GM12878 (cell line): Measurements from ENCODE around the gene KATNB1.

Experiments used
- POLR2AphosphoS5 ChIP-seq: IDR thresholded peaks from 2 replicates; pipeline ENCODE4 v1.6.1; 2011; ENCODE audit warnings: mild to moderate bottlenecking, low read length, inconsistent platforms
- ZNF24 ChIP-seq: fragments of 450-650 bp; IDR thresholded peaks from 2 replicates; pipeline ENCODE4 v1.6.1; 2017; ENCODE audit warnings: antibody characterized with exemption, mild to moderate bottlenecking
- TF ChIP-seq, protein P1 (sequence below): fragments of 450-650 bp; IDR thresholded peaks from 2 replicates; pipeline ENCODE4 v1.6.1; 2017; ENCODE audit warnings: mild to moderate bottlenecking
- TF ChIP-seq, protein P2 (sequence below), 3 experiments: IDR thresholded peaks in 2 of 3; conservative IDR thresholded peaks in 1 of 3; 2 replicates each; pipeline ENCODE4 v1.5.1; 2011; ENCODE audit warnings: low read depth in 3 of 3, low read length in 3 of 3, mild to moderate bottlenecking in 3 of 3, control low read depth in 2 of 3, moderate library complexity in 2 of 3, inconsistent platforms in 1 of 3, mixed read lengths in 1 of 3; ENCODE audit not compliant: control insufficient read depth in 2 of 3, insufficient read depth in 1 of 3; ENCODE audit errors: extremely low read depth in 1 of 3
- TF ChIP-seq, protein P3 (sequence below): IDR thresholded peaks from 2 replicates; pipeline ENCODE4 v1.6.1; 2011; ENCODE audit warnings: borderline replicate concordance, low read depth, mild to moderate bottlenecking, moderate library complexity, mixed read lengths, low read length; ENCODE audit not compliant: insufficient read depth; ENCODE audit errors: extremely low read length

DNA sequence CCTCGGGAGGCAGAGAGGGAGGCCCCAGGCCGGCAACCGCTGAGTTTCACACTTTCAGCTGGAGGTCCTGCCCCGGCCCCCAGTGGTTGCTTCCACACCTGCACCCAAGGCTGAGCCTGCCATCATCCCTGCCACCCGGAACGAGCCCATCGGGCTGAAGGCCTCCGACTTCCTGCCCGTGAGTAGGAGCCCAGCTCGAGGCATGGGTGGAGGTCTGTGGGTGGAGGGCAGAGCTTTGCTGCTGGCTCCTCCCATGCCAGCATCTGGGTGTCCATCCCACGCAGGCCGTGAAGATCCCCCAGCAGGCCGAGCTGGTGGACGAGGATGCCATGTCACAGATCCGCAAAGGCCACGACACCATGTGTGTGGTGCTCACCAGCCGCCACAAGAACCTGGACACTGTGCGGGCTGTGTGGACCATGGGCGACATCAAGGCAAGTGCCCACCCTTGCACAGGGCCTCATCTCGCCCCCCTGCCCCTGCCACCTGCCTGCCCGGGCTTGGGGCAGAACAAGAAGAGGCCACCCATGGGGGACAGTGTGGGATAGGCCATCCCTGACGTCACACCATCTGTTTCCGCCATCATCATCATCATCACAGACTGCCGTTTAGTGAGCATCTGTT lies 19.6 kb downstream of the KATNB1 start:
- TF ChIP-seq, protein P1, sequence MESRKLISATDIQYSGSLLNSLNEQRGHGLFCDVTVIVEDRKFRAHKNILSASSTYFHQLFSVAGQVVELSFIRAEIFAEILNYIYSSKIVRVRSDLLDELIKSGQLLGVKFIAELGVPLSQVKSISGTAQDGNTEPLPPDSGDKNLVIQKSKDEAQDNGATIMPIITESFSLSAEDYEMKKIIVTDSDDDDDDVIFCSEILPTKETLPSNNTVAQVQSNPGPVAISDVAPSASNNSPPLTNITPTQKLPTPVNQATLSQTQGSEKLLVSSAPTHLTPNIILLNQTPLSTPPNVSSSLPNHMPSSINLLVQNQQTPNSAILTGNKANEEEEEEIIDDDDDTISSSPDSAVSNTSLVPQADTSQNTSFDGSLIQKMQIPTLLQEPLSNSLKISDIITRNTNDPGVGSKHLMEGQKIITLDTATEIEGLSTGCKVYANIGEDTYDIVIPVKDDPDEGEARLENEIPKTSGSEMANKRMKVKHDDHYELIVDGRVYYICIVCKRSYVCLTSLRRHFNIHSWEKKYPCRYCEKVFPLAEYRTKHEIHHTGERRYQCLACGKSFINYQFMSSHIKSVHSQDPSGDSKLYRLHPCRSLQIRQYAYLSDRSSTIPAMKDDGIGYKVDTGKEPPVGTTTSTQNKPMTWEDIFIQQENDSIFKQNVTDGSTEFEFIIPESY: no peak
- TF ChIP-seq, protein P2, sequence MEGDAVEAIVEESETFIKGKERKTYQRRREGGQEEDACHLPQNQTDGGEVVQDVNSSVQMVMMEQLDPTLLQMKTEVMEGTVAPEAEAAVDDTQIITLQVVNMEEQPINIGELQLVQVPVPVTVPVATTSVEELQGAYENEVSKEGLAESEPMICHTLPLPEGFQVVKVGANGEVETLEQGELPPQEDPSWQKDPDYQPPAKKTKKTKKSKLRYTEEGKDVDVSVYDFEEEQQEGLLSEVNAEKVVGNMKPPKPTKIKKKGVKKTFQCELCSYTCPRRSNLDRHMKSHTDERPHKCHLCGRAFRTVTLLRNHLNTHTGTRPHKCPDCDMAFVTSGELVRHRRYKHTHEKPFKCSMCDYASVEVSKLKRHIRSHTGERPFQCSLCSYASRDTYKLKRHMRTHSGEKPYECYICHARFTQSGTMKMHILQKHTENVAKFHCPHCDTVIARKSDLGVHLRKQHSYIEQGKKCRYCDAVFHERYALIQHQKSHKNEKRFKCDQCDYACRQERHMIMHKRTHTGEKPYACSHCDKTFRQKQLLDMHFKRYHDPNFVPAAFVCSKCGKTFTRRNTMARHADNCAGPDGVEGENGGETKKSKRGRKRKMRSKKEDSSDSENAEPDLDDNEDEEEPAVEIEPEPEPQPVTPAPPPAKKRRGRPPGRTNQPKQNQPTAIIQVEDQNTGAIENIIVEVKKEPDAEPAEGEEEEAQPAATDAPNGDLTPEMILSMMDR (IDR thresholded peaks at IDR 0.05 in 2 of 3, conservative IDR thresholded peaks at IDR 0.05 in 1 of 3; ENCODE audit: control insufficient read depth in 2 of 3, extremely low read depth in 1 of 3, insufficient read depth in 1 of 3, low read depth in 3 of 3, low read length in 3 of 3): no peak
- no peak for TF ChIP-seq POLR2AphosphoS5
- TF ChIP-seq, protein P3, sequence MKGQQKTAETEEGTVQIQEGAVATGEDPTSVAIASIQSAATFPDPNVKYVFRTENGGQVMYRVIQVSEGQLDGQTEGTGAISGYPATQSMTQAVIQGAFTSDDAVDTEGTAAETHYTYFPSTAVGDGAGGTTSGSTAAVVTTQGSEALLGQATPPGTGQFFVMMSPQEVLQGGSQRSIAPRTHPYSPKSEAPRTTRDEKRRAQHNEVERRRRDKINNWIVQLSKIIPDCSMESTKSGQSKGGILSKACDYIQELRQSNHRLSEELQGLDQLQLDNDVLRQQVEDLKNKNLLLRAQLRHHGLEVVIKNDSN: no peak
- no peak for TF ChIP-seq ZNF24
